NCI-H1048 (cell line): ENCODE data around the gene UBE2L5.

Source experiments
- DNase-seq: peaks from one replicate; lab custom pipeline; 2025; lab: John Stamatoyannopoulos, UW

The UBE2L5 gene

GRCh38 chr13:30422054-30422839, at the start of gene UBE2L5:
TSS of gene UBE2L5 (plus strand) at chr13:30422493. CDS start at chr13:30427991, 5,498 bp downstream.
- peak; percentile 38 for DNase-seq

- DNase-seq: no peak
Observed at GRCh38 chr13:30373727-30374126, 48.6 kb upstream of the UBE2L5 start.

GRCh38 chr13:30375265-30375835, 46.9 kb upstream of the UBE2L5 start:
- DNase-seq: no peak

- DNase-seq: no peak
Observed at GRCh38 chr13:30376426-30377311, 45.6 kb upstream of the UBE2L5 start.

GRCh38 chr13:30377312-30377685, 45.0 kb upstream of the UBE2L5 start:
- no peak for DNase-seq

- DNase-seq: no peak
Observed at GRCh38 chr13:30378191-30378590, 44.1 kb upstream of the UBE2L5 start.

GRCh38 chr13:30381049-30381448, 41.2 kb upstream of the UBE2L5 start:
- DNase-seq: no peak

GRCh38 chr13:30382836-30383525, 39.3 kb upstream of the UBE2L5 start:
- DNase-seq: no peak

GRCh38 chr13:30388406-30389283, 33.6 kb upstream of the UBE2L5 start:
- DNase-seq: no peak

GRCh38 chr13:30391956-30392680, 30.2 kb upstream of the UBE2L5 start:
- no peak for DNase-seq

- DNase-seq: no peak
Observed at GRCh38 chr13:30392681-30393045, 29.6 kb upstream of the UBE2L5 start.

- DNase-seq: no peak
Observed at GRCh38 chr13:30394751-30395191, 27.5 kb upstream of the UBE2L5 start.

- peak; percentile 82 for DNase-seq
Observed at GRCh38 chr13:30395192-30396158, 26.8 kb upstream of the UBE2L5 start.

- no peak for DNase-seq
Observed at GRCh38 chr13:30396434-30397075, 25.7 kb upstream of the UBE2L5 start.

GRCh38 chr13:30398601-30399072, 23.7 kb upstream of the UBE2L5 start:
- DNase-seq: no peak

- no peak for DNase-seq
Observed at GRCh38 chr13:30400376-30400775, 21.9 kb upstream of the UBE2L5 start.

- no peak for DNase-seq
Observed at GRCh38 chr13:30401347-30401746, 20.9 kb upstream of the UBE2L5 start.

- DNase-seq: no peak
Observed at GRCh38 chr13:30403456-30403855, 18.8 kb upstream of the UBE2L5 start.

- no peak for DNase-seq
Observed at GRCh38 chr13:30404207-30404606, 18.1 kb upstream of the UBE2L5 start.
